Esophagus squamous epithelium (tissue), 4 donors: ENCODE data around the gene KCTD17.

Experiments used
- CTCF ChIP-seq, 6 experiments: fragments of 450-650 bp in 4 of 6; fragments of 200-600 bp in 2 of 6; sonication (generic) in 2 of 6; IDR thresholded peaks; one replicate each; pipeline ENCODE4 v1.5.1; 2016 to 2019; ENCODE audit warnings: antibody characterized with exemption in 6 of 6, mild to moderate bottlenecking in 4 of 6, moderate library complexity in 4 of 6
- POLR2A ChIP-seq, 4 donors: fragments of 450-650 bp; IDR thresholded peaks; one replicate each; pipeline ENCODE4 v1.6.1; 2017; ENCODE audit warnings: antibody characterized with exemption in 4 of 4, mild to moderate bottlenecking in 4 of 4, moderate library complexity in 3 of 4

GRCh38 chr22:37020192-37020479, 31.4 kb upstream of the KCTD17 start:
- TF ChIP-seq CTCF (IDR thresholded peaks at IDR 0.05) (no peak), POLR2A (IDR thresholded peaks at IDR 0.05) (no peak)
